ENCODE measurements around the gene ALDOB. TPM values are rescaled to one million over a fixed set of nuclear protein-coding genes. Genes with fewer than 3 reads are reported as not detected.

ALDOB gene
- total and polyA plus RNA-seq, 2 of the 8 experiments (the other 6 are each of a cell fraction or from before 2014, with no cell fraction given) = not detected

DNA sequence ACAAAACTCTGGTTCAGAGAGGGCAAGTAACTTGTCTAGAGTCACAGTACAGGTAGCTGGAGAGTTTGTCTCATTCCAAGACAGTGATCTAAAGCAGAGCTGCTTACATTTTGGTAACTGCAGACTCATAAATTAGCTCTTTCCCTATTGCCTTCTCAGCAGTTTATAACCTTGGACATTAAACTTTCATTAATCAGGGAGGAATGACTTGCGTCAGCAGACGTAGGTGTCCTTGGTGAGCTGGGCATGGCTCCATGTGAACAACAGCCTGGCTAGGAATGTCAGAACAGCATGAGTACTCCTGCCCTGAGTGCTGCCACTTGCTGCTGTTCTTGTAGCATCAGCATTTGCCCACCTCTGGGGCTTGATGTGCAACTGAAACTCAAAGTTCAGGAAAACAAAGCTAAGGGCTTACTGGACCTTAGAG lies 2.2 kb upstream of the ALDOB start (continued):
- TF ChIP-seq HDAC2 (IDR thresholded peaks at IDR 0.05; ENCODE audit: borderline replicate concordance in 1 of 2, low read depth in 2 of 2, low read length in 2 of 2) = no peak
- no peak for TF ChIP-seq SP1 (IDR thresholded peaks at IDR 0.05; ENCODE audit: low read depth, low read length)
- TF ChIP-seq CREB1 (IDR thresholded peaks at IDR 0.05) = no peak
- TF ChIP-seq KDM4A (IDR thresholded peaks at IDR 0.05; ENCODE audit: low read depth, low read length, severe bottlenecking) = no peak
- TF ChIP-seq EP300 (IDR thresholded peaks at IDR 0.05; ENCODE audit: borderline replicate concordance in 1 of 2, low read depth in 2 of 2, low read length in 2 of 2) = no peak
- no peak for TF ChIP-seq MAFK (IDR thresholded peaks at IDR 0.05; ENCODE audit: low read depth, low read length)
- no peak for TF ChIP-seq NRF1 (IDR thresholded peaks at IDR 0.05; ENCODE audit: low read depth, low read length)
